ENCODE results near the gene G6PD. TPM values are rescaled to one million over a fixed set of nuclear protein-coding genes. Genes with fewer than 3 reads are reported as not detected.
A peak's percentile ranks its signal among the peaks of the same experiment; 100 is the strongest.

G6PD gene
- total RNA-seq, 1 experiment from 2014 or later, result 615 TPM

DNA sequence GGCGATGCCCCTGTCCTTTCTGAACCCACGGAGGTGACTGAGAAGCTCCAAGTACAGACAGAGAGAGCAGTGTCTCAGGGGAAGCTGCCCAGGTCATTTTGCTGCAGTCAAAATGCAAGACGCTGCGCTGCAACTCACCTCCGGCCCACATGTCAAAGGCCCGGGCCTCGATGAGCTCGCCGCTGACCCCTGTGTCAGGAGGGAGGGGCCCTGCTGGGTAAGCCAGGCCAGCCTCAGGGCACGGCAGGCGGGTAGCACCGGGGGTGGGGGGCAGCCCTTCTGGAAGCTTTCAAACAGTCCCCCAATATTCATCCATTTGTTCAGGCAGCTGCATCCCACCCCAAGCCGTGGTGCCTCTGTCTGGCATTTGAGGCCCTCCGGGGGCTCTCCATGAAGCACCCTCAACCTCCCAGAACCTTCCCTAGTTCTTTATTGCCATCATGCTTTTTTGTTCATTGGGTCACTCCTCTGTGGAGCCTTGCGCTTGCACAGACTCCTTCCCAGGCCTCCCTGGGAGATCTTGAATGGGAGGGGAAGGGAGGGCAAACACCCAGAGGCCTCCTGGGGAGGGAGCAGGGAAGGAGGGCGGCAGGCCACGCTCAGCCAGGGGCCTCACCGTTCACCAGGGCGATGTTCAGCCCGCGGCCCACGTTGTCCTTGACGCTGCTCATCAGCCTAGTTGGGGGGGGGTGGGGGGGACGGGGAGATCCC, 38.8 kb downstream of the G6PD start:
- ChIA-PET CTCF (no interaction called here), POLR2A (no interaction called here)
- TF ChIP-seq, protein P1, sequence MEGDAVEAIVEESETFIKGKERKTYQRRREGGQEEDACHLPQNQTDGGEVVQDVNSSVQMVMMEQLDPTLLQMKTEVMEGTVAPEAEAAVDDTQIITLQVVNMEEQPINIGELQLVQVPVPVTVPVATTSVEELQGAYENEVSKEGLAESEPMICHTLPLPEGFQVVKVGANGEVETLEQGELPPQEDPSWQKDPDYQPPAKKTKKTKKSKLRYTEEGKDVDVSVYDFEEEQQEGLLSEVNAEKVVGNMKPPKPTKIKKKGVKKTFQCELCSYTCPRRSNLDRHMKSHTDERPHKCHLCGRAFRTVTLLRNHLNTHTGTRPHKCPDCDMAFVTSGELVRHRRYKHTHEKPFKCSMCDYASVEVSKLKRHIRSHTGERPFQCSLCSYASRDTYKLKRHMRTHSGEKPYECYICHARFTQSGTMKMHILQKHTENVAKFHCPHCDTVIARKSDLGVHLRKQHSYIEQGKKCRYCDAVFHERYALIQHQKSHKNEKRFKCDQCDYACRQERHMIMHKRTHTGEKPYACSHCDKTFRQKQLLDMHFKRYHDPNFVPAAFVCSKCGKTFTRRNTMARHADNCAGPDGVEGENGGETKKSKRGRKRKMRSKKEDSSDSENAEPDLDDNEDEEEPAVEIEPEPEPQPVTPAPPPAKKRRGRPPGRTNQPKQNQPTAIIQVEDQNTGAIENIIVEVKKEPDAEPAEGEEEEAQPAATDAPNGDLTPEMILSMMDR (IDR thresholded peaks at IDR 0.05), result no peak
- no peak for TF ChIP-seq SIN3A (IDR thresholded peaks at IDR 0.05; ENCODE audit: borderline replicate concordance, insufficient read depth, low read depth, low read length)
- TF ChIP-seq TCF7L2 (IDR thresholded peaks at IDR 0.05; ENCODE audit: low read depth, low read length), result no peak
- TF ChIP-seq POLR2AphosphoS5 (IDR thresholded peaks at IDR 0.05; ENCODE audit: low read depth, low read length), result no peak
- TF ChIP-seq, protein P2, sequence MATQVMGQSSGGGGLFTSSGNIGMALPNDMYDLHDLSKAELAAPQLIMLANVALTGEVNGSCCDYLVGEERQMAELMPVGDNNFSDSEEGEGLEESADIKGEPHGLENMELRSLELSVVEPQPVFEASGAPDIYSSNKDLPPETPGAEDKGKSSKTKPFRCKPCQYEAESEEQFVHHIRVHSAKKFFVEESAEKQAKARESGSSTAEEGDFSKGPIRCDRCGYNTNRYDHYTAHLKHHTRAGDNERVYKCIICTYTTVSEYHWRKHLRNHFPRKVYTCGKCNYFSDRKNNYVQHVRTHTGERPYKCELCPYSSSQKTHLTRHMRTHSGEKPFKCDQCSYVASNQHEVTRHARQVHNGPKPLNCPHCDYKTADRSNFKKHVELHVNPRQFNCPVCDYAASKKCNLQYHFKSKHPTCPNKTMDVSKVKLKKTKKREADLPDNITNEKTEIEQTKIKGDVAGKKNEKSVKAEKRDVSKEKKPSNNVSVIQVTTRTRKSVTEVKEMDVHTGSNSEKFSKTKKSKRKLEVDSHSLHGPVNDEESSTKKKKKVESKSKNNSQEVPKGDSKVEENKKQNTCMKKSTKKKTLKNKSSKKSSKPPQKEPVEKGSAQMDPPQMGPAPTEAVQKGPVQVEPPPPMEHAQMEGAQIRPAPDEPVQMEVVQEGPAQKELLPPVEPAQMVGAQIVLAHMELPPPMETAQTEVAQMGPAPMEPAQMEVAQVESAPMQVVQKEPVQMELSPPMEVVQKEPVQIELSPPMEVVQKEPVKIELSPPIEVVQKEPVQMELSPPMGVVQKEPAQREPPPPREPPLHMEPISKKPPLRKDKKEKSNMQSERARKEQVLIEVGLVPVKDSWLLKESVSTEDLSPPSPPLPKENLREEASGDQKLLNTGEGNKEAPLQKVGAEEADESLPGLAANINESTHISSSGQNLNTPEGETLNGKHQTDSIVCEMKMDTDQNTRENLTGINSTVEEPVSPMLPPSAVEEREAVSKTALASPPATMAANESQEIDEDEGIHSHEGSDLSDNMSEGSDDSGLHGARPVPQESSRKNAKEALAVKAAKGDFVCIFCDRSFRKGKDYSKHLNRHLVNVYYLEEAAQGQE (IDR thresholded peaks at IDR 0.05; ENCODE audit: insufficient read depth in 1 of 2, low read depth in 2 of 2, low read length in 1 of 2), result no peak
- no peaks in the 10 kb centered on the region for H3K9me3 ChIP-seq (ENCODE audit: control insufficient read depth, insufficient read depth, low read depth, low read length)
- H3K27me3 ChIP-seq (ENCODE audit: control insufficient read depth, insufficient read depth, low read length), result no peaks in the 10 kb centered on the region
- H3K4me1 ChIP-seq (ENCODE audit: control insufficient read depth, insufficient read depth, low read length), result no peaks in the 10 kb centered on the region
- H3K27ac ChIP-seq (ENCODE audit: low read length), result no peak overlapping the region
- BruUV-seq (replicated peaks), result no TSS peak
- in situ Hi-C loops (cut with HindIII; ENCODE audit: low pct_unique_long_range_greater_than_20kb, low sequenced_read_pairs), result no loop called here
- ATAC-seq (no peak), DNase-seq (ENCODE audit: low read depth, low spot score) (no peak)
- intact Hi-C loops (cut with micrococcal nuclease; ENCODE audit: unreplicated experiment), result no loop called here
- H3K4me3 ChIP-seq (ENCODE audit: low read depth in 2 of 2, low read length in 2 of 2), result no peak overlapping the region
- H3K36me3 ChIP-seq (ENCODE audit: control insufficient read depth, insufficient read depth, low read length), result no peaks in the 10 kb centered on the region

GRCh38 chrX:154506483-154507332, 39.9 kb downstream of the G6PD start:
- no peaks in the 10 kb centered on the region for H3K36me3 ChIP-seq (ENCODE audit: control insufficient read depth, insufficient read depth, low read length)
- ATAC-seq (peak; percentile 19; the same call in 1 of the 2 replicates), DNase-seq (ENCODE audit: low read depth, low spot score) (no peak)
- H3K4me3 ChIP-seq (ENCODE audit: low read depth in 2 of 2, low read length in 2 of 2), result no peak overlapping the region
- no peaks in the 10 kb centered on the region for H3K27me3 ChIP-seq (ENCODE audit: control insufficient read depth, insufficient read depth, low read length)
- CTCF ChIA-PET, result no interaction called here
- in situ Hi-C loops (cut with HindIII; ENCODE audit: low pct_unique_long_range_greater_than_20kb, low sequenced_read_pairs), result no loop called here
- H3K9me3 ChIP-seq (ENCODE audit: control insufficient read depth, insufficient read depth, low read depth, low read length), result no peaks in the 10 kb centered on the region
- BruUV-seq (replicated peaks), result TSS peak; percentile 50
- no peak overlapping the region for H3K27ac ChIP-seq (ENCODE audit: low read length)
- intact Hi-C loops (cut with micrococcal nuclease; ENCODE audit: unreplicated experiment), result no loop called here
- H3K4me1 ChIP-seq (ENCODE audit: control insufficient read depth, insufficient read depth, low read length), result no peaks in the 10 kb centered on the region
- POLR2A ChIA-PET, result no interaction called here
- TF ChIP-seq, protein P2 (IDR thresholded peaks at IDR 0.05; ENCODE audit: insufficient read depth in 1 of 2, low read depth in 2 of 2, low read length in 1 of 2), result no peak
- TF ChIP-seq POLR2AphosphoS5 (IDR thresholded peaks at IDR 0.05; ENCODE audit: low read depth, low read length), result 0 out of 2 replicates have a peak, but pooled peaks have one; percentile 18
- TF ChIP-seq TCF7L2 (IDR thresholded peaks at IDR 0.05; ENCODE audit: low read depth, low read length), result no peak

Measured in Panc1 (cell line).